ENCODE data around the gene GPA33.

The GPA33 gene

GRCh38 chr1:167127661-167128060 is 37.5 kb upstream of the GPA33 start:
- no peak for TF ChIP-seq SPI1 (IDR thresholded peaks at IDR 0.05; ENCODE audit: borderline replicate concordance, low read depth)
- TF ChIP-seq POLR2AphosphoS5 (IDR thresholded peaks at IDR 0.05; ENCODE audit: low read depth) = no peak
- no peak for TF ChIP-seq GABPA (IDR thresholded peaks at IDR 0.05; ENCODE audit: low read depth)
- TF ChIP-seq CTCF (IDR thresholded peaks at IDR 0.05; ENCODE audit: insufficient read depth, low read length) = no peak
- TF ChIP-seq REST (IDR thresholded peaks at IDR 0.05; ENCODE audit: insufficient replicate concordance, low read depth) = no peak
- DNase-seq (ENCODE audit: low read depth in 1 of 2, low spot score in 1 of 2) = no peak
- peaks cover 3% of the 10 kb centered on the region for H3K27me3 ChIP-seq (ENCODE audit: insufficient read depth, poor library complexity, severe bottlenecking)

DNA sequence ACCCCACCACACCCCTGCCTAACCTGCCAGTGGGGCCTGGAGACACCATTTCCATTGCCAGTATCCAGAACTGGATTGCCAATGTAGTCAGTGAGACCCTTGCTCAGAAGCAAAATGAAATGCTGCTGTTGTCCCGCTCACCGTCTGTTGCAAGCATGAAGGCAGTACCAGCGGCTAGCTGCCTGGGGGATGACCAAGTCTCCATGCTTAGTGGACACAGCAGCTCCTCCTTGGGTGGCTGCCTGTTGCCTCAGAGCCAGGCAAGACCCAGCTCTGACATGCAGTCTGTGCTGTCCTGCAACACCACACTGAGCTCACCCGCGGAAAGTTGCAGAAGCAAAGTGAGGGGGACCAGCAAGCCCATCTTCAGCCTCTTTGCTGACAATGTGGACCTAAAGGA is 37.1 kb upstream of the GPA33 start:
- TF ChIP-seq GABPA (IDR thresholded peaks at IDR 0.05; ENCODE audit: low read depth) (no peak), CTCF (IDR thresholded peaks at IDR 0.05; ENCODE audit: insufficient read depth, low read length) (no peak), POLR2AphosphoS5 (IDR thresholded peaks at IDR 0.05; ENCODE audit: low read depth) (no peak), SPI1 (IDR thresholded peaks at IDR 0.05; ENCODE audit: borderline replicate concordance, low read depth) (no peak), REST (IDR thresholded peaks at IDR 0.05; ENCODE audit: insufficient replicate concordance, low read depth) (no peak)
- peaks cover 3% of the 10 kb centered on the region for H3K27me3 ChIP-seq (ENCODE audit: insufficient read depth, poor library complexity, severe bottlenecking)
- no peak overlapping the region for H3K27ac ChIP-seq (replicated peaks)
- no peak overlapping the region for H3K4me3 ChIP-seq (replicated peaks; ENCODE audit: insufficient read depth, low read length)
- DNase-seq (ENCODE audit: low read depth in 1 of 2, low spot score in 1 of 2) = no peak

More at GRCh38 chr1:167127661-167128060, 37.5 kb upstream of the GPA33 start:
- H3K27ac ChIP-seq (replicated peaks) = no peak overlapping the region
- H3K4me3 ChIP-seq (replicated peaks; ENCODE audit: insufficient read depth, low read length) = no peak overlapping the region

DNA sequence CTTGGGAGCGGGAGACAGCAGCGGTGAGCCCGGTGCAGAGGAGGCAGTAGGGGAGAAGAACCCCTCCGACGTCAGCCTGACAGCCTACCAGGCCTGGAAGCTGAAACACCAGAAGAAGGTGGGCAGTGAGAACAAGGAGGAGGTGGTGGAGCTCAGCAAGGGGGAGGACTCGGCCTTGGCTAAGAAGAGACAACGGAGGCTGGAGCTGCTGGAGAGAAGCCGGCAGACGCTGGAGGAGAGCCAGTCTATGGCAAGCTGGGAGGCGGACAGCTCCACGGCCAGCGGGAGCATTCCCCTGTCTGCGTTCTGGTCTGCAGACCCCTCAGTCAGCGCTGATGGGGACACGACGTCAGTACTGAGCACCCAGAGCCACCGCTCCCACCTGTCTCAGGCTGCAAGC is 36.6 kb upstream of the GPA33 start:
- no peak for TF ChIP-seq POLR2AphosphoS5 (IDR thresholded peaks at IDR 0.05; ENCODE audit: low read depth)
- TF ChIP-seq GABPA (IDR thresholded peaks at IDR 0.05; ENCODE audit: low read depth) = no peak
- TF ChIP-seq CTCF (IDR thresholded peaks at IDR 0.05; ENCODE audit: insufficient read depth, low read length) = no peak
- no peak for TF ChIP-seq REST (IDR thresholded peaks at IDR 0.05; ENCODE audit: insufficient replicate concordance, low read depth)
- TF ChIP-seq SPI1 (IDR thresholded peaks at IDR 0.05; ENCODE audit: borderline replicate concordance, low read depth) = no peak
- Histone ChIP-seq H3K4me3 (replicated peaks; ENCODE audit: insufficient read depth, low read length) (no peak overlapping the region), H3K27ac (replicated peaks) (no peak overlapping the region), H3K27me3 (ENCODE audit: insufficient read depth, poor library complexity, severe bottlenecking) (peaks cover 3% of the 10 kb centered on the region)
- DNase-seq (ENCODE audit: low read depth in 1 of 2, low spot score in 1 of 2) = no peak

Measured in HL-60 (cell line).